Measurements from ENCODE around the gene POC1B.

Gene POC1B

DNA sequence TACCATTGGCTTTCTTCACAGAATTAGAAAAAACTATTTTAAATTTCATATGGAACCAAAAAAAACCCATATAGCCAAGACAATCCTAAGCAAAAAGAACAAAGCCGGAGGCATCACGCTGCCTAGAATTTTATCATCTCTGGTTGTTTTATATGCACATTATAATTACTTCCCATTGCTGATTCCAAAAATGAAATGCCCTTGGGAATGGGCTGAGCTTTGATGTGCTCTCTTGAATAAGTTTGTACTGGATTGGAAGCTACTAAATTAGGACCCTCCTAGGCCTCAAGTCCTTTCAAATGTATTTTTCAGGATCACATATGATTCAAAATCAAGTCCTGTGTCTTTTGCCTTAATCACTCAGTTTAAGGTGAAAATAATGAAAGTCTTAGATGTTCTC, 114.6 kb downstream of the POC1B start:
- no peak for DNase-seq (ENCODE audit: extremely low read depth, low read depth)
- TF ChIP-seq, protein P1, sequence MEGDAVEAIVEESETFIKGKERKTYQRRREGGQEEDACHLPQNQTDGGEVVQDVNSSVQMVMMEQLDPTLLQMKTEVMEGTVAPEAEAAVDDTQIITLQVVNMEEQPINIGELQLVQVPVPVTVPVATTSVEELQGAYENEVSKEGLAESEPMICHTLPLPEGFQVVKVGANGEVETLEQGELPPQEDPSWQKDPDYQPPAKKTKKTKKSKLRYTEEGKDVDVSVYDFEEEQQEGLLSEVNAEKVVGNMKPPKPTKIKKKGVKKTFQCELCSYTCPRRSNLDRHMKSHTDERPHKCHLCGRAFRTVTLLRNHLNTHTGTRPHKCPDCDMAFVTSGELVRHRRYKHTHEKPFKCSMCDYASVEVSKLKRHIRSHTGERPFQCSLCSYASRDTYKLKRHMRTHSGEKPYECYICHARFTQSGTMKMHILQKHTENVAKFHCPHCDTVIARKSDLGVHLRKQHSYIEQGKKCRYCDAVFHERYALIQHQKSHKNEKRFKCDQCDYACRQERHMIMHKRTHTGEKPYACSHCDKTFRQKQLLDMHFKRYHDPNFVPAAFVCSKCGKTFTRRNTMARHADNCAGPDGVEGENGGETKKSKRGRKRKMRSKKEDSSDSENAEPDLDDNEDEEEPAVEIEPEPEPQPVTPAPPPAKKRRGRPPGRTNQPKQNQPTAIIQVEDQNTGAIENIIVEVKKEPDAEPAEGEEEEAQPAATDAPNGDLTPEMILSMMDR (IDR thresholded peaks at IDR 0.05; ENCODE audit: low read depth, low read length) = no peak

DNA sequence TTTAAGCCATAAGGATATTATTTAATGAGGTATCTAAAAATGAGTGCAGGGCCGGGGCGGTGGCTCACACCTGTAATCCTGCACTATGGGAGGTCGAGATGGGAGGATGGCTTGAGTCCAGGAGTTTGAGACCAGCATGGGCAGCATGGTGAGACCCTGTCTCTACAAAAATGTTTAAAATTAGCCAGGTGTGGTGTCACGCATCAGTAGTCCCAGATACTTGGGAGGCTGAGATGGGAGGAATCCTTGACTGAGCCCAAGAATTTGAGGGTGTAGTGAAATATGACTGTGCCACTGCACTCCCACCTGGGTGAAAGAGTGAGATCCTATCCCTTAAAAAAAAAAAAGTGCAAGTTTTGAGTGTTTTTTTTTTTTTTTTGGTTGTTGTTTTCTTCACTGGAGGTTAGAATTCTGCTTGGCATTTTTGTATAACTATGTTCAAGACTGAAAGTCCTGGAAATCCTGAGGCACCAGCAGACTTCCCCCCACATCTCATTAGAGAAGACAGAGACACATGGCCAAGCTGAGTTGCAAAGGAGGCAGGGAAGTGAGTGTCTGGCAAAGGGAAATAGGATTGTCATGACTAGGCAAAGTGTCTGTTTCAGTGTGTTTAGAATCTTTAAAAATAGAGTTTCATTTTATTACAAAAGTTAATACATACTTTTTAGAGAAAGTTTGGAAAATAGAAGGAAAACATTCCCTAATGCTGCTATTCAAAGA, 120.1 kb downstream of the POC1B start:
- TF ChIP-seq, protein P1 (IDR thresholded peaks at IDR 0.05; ENCODE audit: low read depth, low read length) = no peak

DNA sequence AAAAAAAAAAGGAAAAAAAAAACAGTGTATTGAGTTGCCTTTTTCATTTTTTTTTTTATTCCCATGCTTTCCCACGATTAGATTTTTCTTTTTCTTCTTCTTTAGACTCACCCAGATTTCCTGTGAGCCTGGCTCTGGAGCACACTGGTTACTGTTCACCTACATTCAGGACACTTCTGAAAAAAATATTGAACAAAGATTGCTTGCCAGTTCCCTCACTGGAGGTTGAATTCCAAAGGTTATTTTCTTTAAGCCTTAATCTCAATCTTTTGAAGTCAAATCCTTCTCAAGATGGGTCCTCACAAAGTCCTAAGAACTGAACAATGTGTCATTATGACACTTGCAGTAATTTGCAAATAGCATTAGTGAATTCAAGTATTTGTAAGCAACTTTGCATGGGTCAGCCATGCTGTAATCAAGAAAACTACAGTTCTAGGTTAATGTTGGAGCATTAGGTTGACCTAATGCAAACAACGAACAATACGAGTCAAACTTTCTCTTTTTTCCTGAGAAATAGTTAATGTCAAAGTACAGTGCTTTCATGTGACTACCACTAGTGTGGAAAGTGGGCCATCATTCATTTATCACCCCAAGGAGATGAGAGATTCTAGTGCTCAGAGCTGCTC, 124.3 kb downstream of the POC1B start:
- DNase-seq (ENCODE audit: extremely low read depth, low read depth) = no peak
- TF ChIP-seq, protein P1 (IDR thresholded peaks at IDR 0.05; ENCODE audit: low read depth, low read length) = no peak

More for the DNA sequence above, 120.1 kb downstream of the POC1B start:
- no peak for DNase-seq (ENCODE audit: extremely low read depth, low read depth)

DNA sequence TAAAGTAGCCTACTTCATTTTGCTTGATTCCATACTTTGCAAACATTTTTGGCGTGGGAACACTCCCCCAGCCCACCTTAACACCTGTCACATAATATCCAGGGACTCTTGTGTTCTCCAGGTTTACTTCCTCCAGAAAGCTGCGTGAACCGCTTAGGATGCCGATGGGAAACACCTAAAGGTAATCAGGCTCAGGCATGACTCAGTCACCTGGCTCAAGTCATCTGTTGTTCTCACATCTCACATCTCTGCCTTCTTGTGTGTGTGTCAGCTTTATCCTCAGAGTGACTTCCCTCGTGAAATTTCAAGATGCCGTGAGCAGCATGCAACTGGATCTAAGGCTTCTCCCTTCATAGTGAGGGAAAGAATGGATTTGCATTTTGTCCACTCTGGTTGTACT, 125.4 kb downstream of the POC1B start:
- TF ChIP-seq, protein P1 (IDR thresholded peaks at IDR 0.05; ENCODE audit: low read depth, low read length) = no peak
- DNase-seq (ENCODE audit: extremely low read depth, low read depth) = no peak

DNA sequence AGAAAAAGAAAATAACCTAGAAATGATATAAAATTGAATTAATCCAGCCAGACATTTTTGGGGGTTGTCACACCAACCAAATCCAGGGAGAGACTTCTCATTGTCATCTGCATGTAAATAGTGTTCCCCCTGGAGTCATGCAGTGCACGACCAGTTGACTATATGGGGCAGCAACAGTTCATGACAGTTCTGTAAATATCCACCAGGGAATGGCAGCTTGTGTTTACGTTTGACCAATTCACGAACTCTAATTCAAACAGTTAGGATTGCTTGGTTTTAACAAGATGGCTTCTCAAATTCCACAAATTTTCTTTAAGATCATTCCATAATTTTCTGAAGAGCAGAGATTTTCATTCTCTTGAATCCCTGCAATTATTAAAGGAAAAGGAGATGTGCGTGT, 130.1 kb downstream of the POC1B start:
- TF ChIP-seq, protein P1 (IDR thresholded peaks at IDR 0.05; ENCODE audit: low read depth, low read length) = no peak
- no peak for DNase-seq (ENCODE audit: extremely low read depth, low read depth)

DNA sequence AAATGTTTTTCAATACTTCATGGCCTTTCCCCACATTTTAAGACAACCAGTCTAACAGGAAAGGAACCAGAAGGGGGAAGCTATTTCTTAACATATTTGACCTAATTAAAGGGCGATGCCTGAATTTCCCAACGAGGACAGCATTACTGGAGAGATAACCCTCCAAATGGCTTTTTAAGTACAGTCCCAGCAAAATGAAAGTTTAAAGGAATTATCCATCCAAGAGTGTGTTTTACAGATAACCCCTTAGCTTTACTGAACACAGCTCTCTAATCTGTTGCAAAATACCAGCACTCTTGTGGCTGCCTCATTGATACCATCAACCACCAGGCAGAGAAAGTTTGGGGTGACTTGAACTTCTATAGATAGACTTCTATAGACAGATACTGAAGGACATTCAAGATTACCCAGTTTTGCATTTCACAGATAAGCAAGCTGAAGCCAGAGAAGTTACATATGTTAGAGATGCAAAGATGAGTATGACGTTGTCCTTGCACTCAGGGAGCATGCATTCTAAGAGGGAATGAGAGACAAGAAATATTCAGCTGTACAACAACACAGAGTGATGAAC, 132.2 kb downstream of the POC1B start:
- no peak for DNase-seq (ENCODE audit: extremely low read depth, low read depth)
- TF ChIP-seq, protein P1 (IDR thresholded peaks at IDR 0.05; ENCODE audit: low read depth, low read length) = no peak

DNA sequence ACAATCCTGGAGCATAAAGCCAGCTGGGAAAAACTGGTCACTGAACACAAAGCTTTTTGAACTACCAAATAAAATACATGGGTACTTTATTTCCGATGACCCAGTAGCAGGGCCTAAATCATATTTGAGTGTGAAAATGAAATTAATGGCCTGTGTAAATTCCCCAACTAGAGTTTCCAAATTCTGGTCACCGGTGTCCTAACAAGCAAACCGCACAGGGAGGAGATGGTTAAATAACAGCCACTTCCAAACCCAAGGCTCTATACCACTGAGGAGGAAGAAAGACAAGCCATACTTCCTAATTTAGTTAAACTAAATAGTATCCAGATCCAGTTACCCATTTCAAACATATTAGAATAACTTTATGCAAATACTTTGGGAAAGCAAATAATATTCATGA, 133.5 kb downstream of the POC1B start:
- TF ChIP-seq, protein P1 (IDR thresholded peaks at IDR 0.05; ENCODE audit: low read depth, low read length) = no peak
- DNase-seq (ENCODE audit: extremely low read depth, low read depth) = no peak
